NCI-H69 (cell line): ENCODE measurements around the gene PGAP6.
"Not testable (repeated sequence)": the region's sequence is repeated elsewhere in the genome, so short reads cannot be mapped to it uniquely, and the experiment has no call there.

Experiments
- DNase-seq: peaks from one replicate; lab custom pipeline; 2025; lab: John Stamatoyannopoulos, UW

The PGAP6 gene

GRCh38 chr16:364595-365491 lies 16.9 kb downstream of the PGAP6 start:
- DNase-seq: no peak

- DNase-seq: no peak
These were observed 17.9 kb downstream of the PGAP6 start for GRCh38 chr16:363766-364490.

- DNase-seq: no peak
These were observed 18.5 kb downstream of the PGAP6 start for GRCh38 chr16:363110-363765.

- DNase-seq: not testable (repeated sequence)
These were observed 19.1 kb downstream of the PGAP6 start for GRCh38 chr16:362702-362999.

- DNase-seq: peak; percentile 79
These were observed 19.7 kb downstream of the PGAP6 start for GRCh38 chr16:361872-362701.

GRCh38 chr16:361341-361871 lies 20.4 kb downstream of the PGAP6 start:
- peak; percentile 60 for DNase-seq

GRCh38 chr16:360698-361336 lies 21.0 kb downstream of the PGAP6 start:
- DNase-seq: no peak

- DNase-seq: no peak
These were observed 21.7 kb downstream of the PGAP6 start for GRCh38 chr16:359871-360697.

GRCh38 chr16:359067-359763 lies 22.6 kb downstream of the PGAP6 start:
- DNase-seq: no peak

- DNase-seq: no peak
These were observed 25.0 kb downstream of the PGAP6 start for GRCh38 chr16:356741-357140.

- DNase-seq: no peak
These were observed 26.8 kb downstream of the PGAP6 start for GRCh38 chr16:354971-355461.

- DNase-seq: no peak
These were observed 27.4 kb downstream of the PGAP6 start for GRCh38 chr16:354291-354881.

GRCh38 chr16:353404-354290 lies 28.1 kb downstream of the PGAP6 start:
- DNase-seq: no peak

GRCh38 chr16:352547-353403 lies 29.0 kb downstream of the PGAP6 start, which contains the start of gene AXIN1:
TSS of gene AXIN1 (minus strand) at chr16:352723. CDS start at chr16:347025, 5,698 bp downstream.
- peak; percentile 100 for DNase-seq

GRCh38 chr16:351804-352520 lies 29.8 kb downstream of the PGAP6 start:
- peak; percentile 64 for DNase-seq

- no peak for DNase-seq
These were observed 31.6 kb downstream of the PGAP6 start for GRCh38 chr16:350203-350602.
